Fibroblast of mammary gland (primary cell): ENCODE results near the gene MAP3K20.

Source experiments
- DNase-seq: peaks from one replicate; pipeline ENCODE4 v3.0.0-alpha.2; 2010; ENCODE audit warnings: low read depth
- H3K4me3 ChIP-seq: 2 replicates; pipeline ENCODE4 v1.5.1; 2011; ENCODE audit warnings: low read depth, mild to moderate bottlenecking, low read length, moderate library complexity; ENCODE audit not compliant: control insufficient read depth
- CTCF ChIP-seq: conservative IDR thresholded peaks from 2 replicates; pipeline ENCODE4 v1.5.1; 2011; ENCODE audit warnings: low read depth, low read length, inconsistent platforms; ENCODE audit not compliant: control insufficient read depth, insufficient read depth

MAP3K20 gene

GRCh38 chr2:173229086-173229485, 153.4 kb downstream of the MAP3K20 start:
- no peak for TF ChIP-seq CTCF
- DNase-seq: no peak
- H3K4me3 ChIP-seq: no peak overlapping the region

- no peak for DNase-seq
- TF ChIP-seq CTCF: no peak
Measured at GRCh38 chr2:173230181-173230580, 154.5 kb downstream of the MAP3K20 start.

GRCh38 chr2:173231042-173231441, 155.4 kb downstream of the MAP3K20 start:
- H3K4me3 ChIP-seq: no peak overlapping the region
- no peak for TF ChIP-seq CTCF
- no peak for DNase-seq

More at GRCh38 chr2:173230181-173230580, 154.5 kb downstream of the MAP3K20 start:
- H3K4me3 ChIP-seq: no peak overlapping the region

GRCh38 chr2:173231465-173231864, 155.8 kb downstream of the MAP3K20 start:
- H3K4me3 ChIP-seq: no peak overlapping the region
- no peak for DNase-seq
- no peak for TF ChIP-seq CTCF

GRCh38 chr2:173232956-173233744, 157.5 kb downstream of the MAP3K20 start:
- no peak for TF ChIP-seq CTCF
- no peak overlapping the region for H3K4me3 ChIP-seq
- peak; percentile 48 for DNase-seq

- H3K4me3 ChIP-seq: no peak overlapping the region
- no peak for DNase-seq
- TF ChIP-seq CTCF: no peak
Measured at GRCh38 chr2:173235947-173236803, 160.5 kb downstream of the MAP3K20 start.
